HG03378 (cell line): ENCODE data around the gene COQ8A.

ENCODE experiments used
- ATAC-seq: cut with Tn5 transposase; IDR thresholded peaks from one replicate; pipeline ENCODE4 v1.9.1; 2021; ENCODE audit warnings: mild to moderate bottlenecking, moderate library complexity; ENCODE audit not compliant: unreplicated experiment

The COQ8A gene

GRCh38 chr1:226982451-226983177 is 42.5 kb downstream of the COQ8A start:
- ATAC-seq = no peak

- ATAC-seq = no peak
These were observed 43.3 kb downstream of the COQ8A start for GRCh38 chr1:226983247-226983991.

- no peak for ATAC-seq
These were observed 43.9 kb downstream of the COQ8A start for GRCh38 chr1:226983992-226984364.

- no peak for ATAC-seq
These were observed 44.6 kb downstream of the COQ8A start for GRCh38 chr1:226984521-226985238.

GRCh38 chr1:226985239-226985838 is 45.2 kb downstream of the COQ8A start:
- ATAC-seq = no peak

GRCh38 chr1:226985839-226986463 is 45.9 kb downstream of the COQ8A start:
- no peak for ATAC-seq

GRCh38 chr1:226986496-226987178 is 46.5 kb downstream of the COQ8A start:
- ATAC-seq = no peak

- ATAC-seq = no peak
These were observed 47.1 kb downstream of the COQ8A start for GRCh38 chr1:226987179-226987536.

- ATAC-seq = no peak
These were observed 47.7 kb downstream of the COQ8A start for GRCh38 chr1:226987623-226988333.

- ATAC-seq = no peak
These were observed 48.2 kb downstream of the COQ8A start for GRCh38 chr1:226988334-226988666.

- no peak for ATAC-seq
These were observed 49.2 kb downstream of the COQ8A start for GRCh38 chr1:226989085-226989920.

- peak; percentile 80 for ATAC-seq
These were observed 50.1 kb downstream of the COQ8A start for GRCh38 chr1:226990133-226990716.

GRCh38 chr1:226991920-226992319 is 51.8 kb downstream of the COQ8A start:
- no peak for ATAC-seq

GRCh38 chr1:226993814-226994585 is 53.9 kb downstream of the COQ8A start:
- no peak for ATAC-seq

GRCh38 chr1:226994586-226995364 is 54.7 kb downstream of the COQ8A start:
- no peak for ATAC-seq

- peak; percentile 99 for ATAC-seq
These were observed 55.6 kb downstream of the COQ8A start for GRCh38 chr1:226995365-226996332.
